ENCODE results near the gene PTPN23. TPM values are rescaled to one million over a fixed set of nuclear protein-coding genes. Genes with fewer than 3 reads are reported as not detected.

The PTPN23 gene
- total and polyA plus RNA-seq, 9 of the 15 experiments (the other 6 are each of a cell fraction or from before 2014, with no cell fraction given): 0.41 to 58.7 (median 7.2) TPM

GRCh38 chr3:47420511-47421484, 40.0 kb downstream of the PTPN23 start:
- H3K9me1 ChIP-seq (ENCODE audit: control insufficient read depth, insufficient read depth, low read length): no peaks in the 10 kb centered on the region
- ATAC-seq: peak; percentile 95
- peak overlapping the region; percentile 2; the same call in 1 of the 2 replicates for H3K4me2 ChIP-seq (ENCODE audit: insufficient read depth, low read length)
- no TSS peak for BruUV-seq (replicated peaks)
- H3K36me3 ChIP-seq (ENCODE audit: control insufficient read depth, insufficient read depth, low read length): peaks cover 83% of the 10 kb centered on the region
- FAIRE-seq: peak; percentile 100
- H3K79me2 ChIP-seq (ENCODE audit: control insufficient read depth, insufficient read depth, low read length): no peaks in the 10 kb centered on the region; the same call in 2 of the 3 replicates
- peak overlapping the region; percentile 70 for H2AFZ ChIP-seq (ENCODE audit: low read depth, low read length)
- peak; percentile 90 to 95 (median 91) for DNase-seq (ENCODE audit: extremely low read depth in 1 of 4, low spot score in 3 of 4)
- H3K4me1 ChIP-seq (replicated peaks in 1 of 2; ENCODE audit: control insufficient read depth in 2 of 2, insufficient read depth in 2 of 2, low read length in 2 of 2): peaks cover 6 to 50% of the 10 kb centered on the region in 2 experiments; a peak in 3 of 5 replicates
- no peak overlapping the region for H3K4me3 ChIP-seq
- intact Hi-C loops (cut with micrococcal nuclease) (loop anchor here (1.0 to 5.0 kb wide), 4 partner anchors 55 to 732 kb away; partner anchors contain the start of genes ELP6 and SCAP), in situ Hi-C loops (cut with MboI) (loop anchor here (5.0 kb wide), 2 partner anchors 92 to 367 kb away; partner anchors contain the start of gene ELP6)
- ChIA-PET CTCF (ENCODE audit: low intra/inter-chr PET ratio) (interaction anchor here (0.6 to 2.3 kb wide), 6 partner anchors 15 to 737 kb away, joined by 3 to 17 read pairs (median 4); partner anchors contain the start of gene ELP6), POLR2A (interaction anchor here (0.6 to 1.3 kb wide), 13 partner anchors 8 to 730 kb away, joined by 3 to 6 read pairs (median 3); partner anchors contain the start of genes DHX30 and SCAP)
- 65% methylated on average over 28 of the region's 29 CpGs for WGBS (ENCODE audit: insufficient coverage, low coverage, missing lambda C conversion rate)
- H3K9me3 ChIP-seq (replicated peaks; ENCODE audit: control insufficient read depth, insufficient read depth, low read depth, low read length): no peaks in the 10 kb centered on the region
- peak overlapping the region; percentile 61 for H3K27ac ChIP-seq (ENCODE audit: extremely low read depth, low read depth, low read length)
- peak overlapping the region; percentile 18 to 62; a peak in 2 of 4 replicates for H3K9ac ChIP-seq (ENCODE audit: insufficient read depth in 1 of 2, low read depth in 2 of 2, low read length in 2 of 2)
- no peaks in the 10 kb centered on the region for H3K27me3 ChIP-seq (ENCODE audit: control insufficient read depth in 2 of 2, insufficient read depth in 2 of 2, low read length in 2 of 2)
- peaks cover 4% of the 10 kb centered on the region; the same call in 1 of the 2 replicates for H4K20me1 ChIP-seq (replicated peaks; ENCODE audit: control insufficient read depth, insufficient read depth, low read length)
- TF ChIP-seq KDM4B (IDR thresholded peaks at IDR 0.05; ENCODE audit: borderline replicate concordance in 2 of 2, low read depth in 1 of 2): 0 out of 4 replicates have a peak, but pooled peaks of 1 of the 2 experiments have one; percentile 70
- TF ChIP-seq RNF2 (IDR thresholded peaks at IDR 0.05): no peak
- TF ChIP-seq BCLAF1 (IDR thresholded peaks at IDR 0.05; ENCODE audit: borderline replicate concordance in 1 of 2, control insufficient read depth in 1 of 2, low read depth in 2 of 2, low read length in 1 of 2): no peak
- peak; percentile 50; the same call in 1 of the 2 replicates for TF ChIP-seq CC2D1A (IDR thresholded peaks at IDR 0.05)
- TF ChIP-seq NFIC (IDR thresholded peaks at IDR 0.05): no peak
- TF ChIP-seq ZMIZ1 (IDR thresholded peaks at IDR 0.05; ENCODE audit: low read depth in 2 of 2, low read length in 2 of 2): peak in 1 of 2 experiments; percentile 47; a peak in 1 of 4 replicates
- no peak for TF ChIP-seq ARHGAP35 (IDR thresholded peaks at IDR 0.05; ENCODE audit: partially characterized antibody)
- TF ChIP-seq JUN (IDR thresholded peaks at IDR 0.05; ENCODE audit: borderline replicate concordance, low read depth, low read length): no peak
- no peak for TF ChIP-seq JUN (CRISPR knock-in tag; IDR thresholded peaks at IDR 0.05; ENCODE audit: borderline replicate concordance)
- 0 out of 2 replicates have a peak, but pooled peaks have one; percentile 47 for TF ChIP-seq E2F5 (CRISPR knock-in tag; IDR thresholded peaks at IDR 0.05)
- peak; percentile 77 for TF ChIP-seq GABPB1 (CRISPR knock-in tag; IDR thresholded peaks at IDR 0.05)
